Stimulated activated CD8-positive, alpha-beta memory T cell treated with anti-CD3 and anti-CD28 coated beads, Interleukin-12 subunit alpha, Interleukin-12 subunit beta, amount 100 ng/mL, for 24 hours (primary cell): ENCODE results near the gene KIF7.
"Not testable (repeated sequence)": the region's sequence is repeated elsewhere in the genome, so short reads cannot be mapped to it uniquely, and the experiment has no call there.

ENCODE experiments used
- DNase-seq: peaks from one replicate; pipeline ENCODE4 v3.0.0-alpha.2; 2020; ENCODE audit errors: extremely low read depth

The KIF7 gene

GRCh38 chr15:89616228-89616627 lies 39.0 kb downstream of the KIF7 start:
- no peak for DNase-seq

- DNase-seq, result no peak
These were observed 40.1 kb downstream of the KIF7 start for GRCh38 chr15:89615135-89615534.

- DNase-seq, result no peak
These were observed 41.1 kb downstream of the KIF7 start for GRCh38 chr15:89614164-89614563.

- DNase-seq, result no peak
These were observed 42.2 kb downstream of the KIF7 start for GRCh38 chr15:89613031-89613430.

GRCh38 chr15:89611317-89611716 lies 44.0 kb downstream of the KIF7 start:
- DNase-seq, result no peak

- no peak for DNase-seq
These were observed 56.2 kb downstream of the KIF7 start for GRCh38 chr15:89599021-89599420.

- no peak for DNase-seq
These were observed 62.2 kb downstream of the KIF7 start for GRCh38 chr15:89593018-89593417.

GRCh38 chr15:89591834-89592233 lies 63.4 kb downstream of the KIF7 start:
- no peak for DNase-seq

- DNase-seq, result no peak
These were observed 67.3 kb downstream of the KIF7 start for GRCh38 chr15:89587955-89588354.

GRCh38 chr15:89586651-89587050 lies 68.6 kb downstream of the KIF7 start:
- DNase-seq, result no peak

GRCh38 chr15:89580747-89581146 lies 74.5 kb downstream of the KIF7 start:
- DNase-seq, result not testable (repeated sequence)

- no peak for DNase-seq
These were observed 77.1 kb downstream of the KIF7 start for GRCh38 chr15:89578146-89578545.
